ENCODE measurements around the gene BNC2.

Gene BNC2

GRCh38 chr9:16708656-16709435 is 161.6 kb downstream of the BNC2 start:
- DNase-seq = peak; percentile 40

- DNase-seq = peak; percentile 99
Measured at GRCh38 chr9:16705111-16705604, 165.3 kb downstream of the BNC2 start.

GRCh38 chr9:16704116-16705110 is 166.1 kb downstream of the BNC2 start:
- DNase-seq = peak; percentile 78

GRCh38 chr9:16701347-16701746 is 169.1 kb downstream of the BNC2 start:
- no peak for DNase-seq

- DNase-seq = no peak
Measured at GRCh38 chr9:16693616-16694015, 176.9 kb downstream of the BNC2 start.

- DNase-seq = no peak
Measured at GRCh38 chr9:16690628-16691027, 179.8 kb downstream of the BNC2 start.

- DNase-seq = no peak
Measured at GRCh38 chr9:16690205-16690604, 180.3 kb downstream of the BNC2 start.

GRCh38 chr9:16689351-16689938 is 181.0 kb downstream of the BNC2 start:
- no peak for DNase-seq

- no peak for DNase-seq
Measured at GRCh38 chr9:16688814-16689213, 181.7 kb downstream of the BNC2 start.

- no peak for DNase-seq
Measured at GRCh38 chr9:16687678-16688369, 182.6 kb downstream of the BNC2 start.

- no peak for DNase-seq
Measured at GRCh38 chr9:16683326-16683725, 187.1 kb downstream of the BNC2 start.

- DNase-seq = no peak
Measured at GRCh38 chr9:16682273-16682672, 188.2 kb downstream of the BNC2 start.

GRCh38 chr9:16681652-16681987 is 188.8 kb downstream of the BNC2 start:
- DNase-seq = no peak

- peak; percentile 77 for DNase-seq
Measured at GRCh38 chr9:16680975-16681651, 189.4 kb downstream of the BNC2 start.

GRCh38 chr9:16680541-16680940 is 189.9 kb downstream of the BNC2 start:
- no peak for DNase-seq

- peak; percentile 68 for DNase-seq
Measured at GRCh38 chr9:16679327-16679821, 191.1 kb downstream of the BNC2 start.

GRCh38 chr9:16676519-16676918 is 194.0 kb downstream of the BNC2 start:
- no peak for DNase-seq

- no peak for DNase-seq
Measured at GRCh38 chr9:16675131-16675530, 195.3 kb downstream of the BNC2 start.

GRCh38 chr9:16673171-16673570 is 197.3 kb downstream of the BNC2 start:
- DNase-seq = no peak

- DNase-seq = no peak
Measured at GRCh38 chr9:16672501-16672900, 198.0 kb downstream of the BNC2 start.

- DNase-seq = peak; percentile 79
Measured at GRCh38 chr9:16671591-16672137, 198.8 kb downstream of the BNC2 start.

- no peak for DNase-seq
Measured at GRCh38 chr9:16670791-16671190, 199.7 kb downstream of the BNC2 start.

All from fibroblast of skin of right quadriceps (primary cell).